GM12878 (cell line): ENCODE results near the gene LCAT. TPM values are rescaled to one million over a fixed set of nuclear protein-coding genes. Genes with fewer than 3 reads are reported as not detected.

Source experiments
- ATAC-seq: fragments of 200-7000 bp; cut with Tn5 transposase; 3 replicates; pipeline ENCODE4 v1.9.1; 2020; ENCODE audit warnings: mild to moderate bottlenecking, moderate library complexity
- BruUV-seq: library from RNA; stranded (reverse); fragments of 400-500 nt; replicated peaks from 2 replicates; lab custom pipeline; 2021; lab: Mats Ljungman, UMichigan
- CTCF ChIA-PET: fragments of 300-600 bp; sonication (Branson Sonifier 250); formaldehyde crosslinking; extraction: SDS; loops from one replicate; lab custom pipeline; 2021; ENCODE audit warnings: inconsistent platforms; lab: Yijun Ruan, JAX
- POLR2A ChIA-PET: fragments of 350-600 bp; formaldehyde crosslinking; extraction: SDS; loops from one replicate; lab custom pipeline; 2021; ENCODE audit warnings: inconsistent platforms; lab: Charles Lee
- RAD21 ChIA-PET: fragments of 300-600 bp; sonication (Branson Sonifier 250); formaldehyde crosslinking; loops from one replicate; lab custom pipeline; 2023; ENCODE audit warnings: antibody characterized with exemption; ENCODE audit not compliant: unreplicated experiment; lab: Charles Lee
- SMC1A ChIA-PET: fragments of 300-600 bp; sonication (Branson Sonifier 250); formaldehyde crosslinking; loops from one replicate; lab custom pipeline; 2023; ENCODE audit not compliant: unreplicated experiment, uncharacterized antibody; lab: Charles Lee
- DNase-seq: peaks from one replicate; pipeline ENCODE4 v3.0.0-alpha.2; 2011; ENCODE audit warnings: low read depth, low spot score
- FAIRE-seq: peaks from 3 replicates; lab custom pipeline; 2011; peaks lifted over from hg19 to GRCh38; lab: Jason Lieb, UNC
- H2AFZ ChIP-seq: 2 replicates; pipeline ENCODE4 v1.6.0; 2011; ENCODE audit warnings: low read depth, low read length, control low read depth; ENCODE audit not compliant: control insufficient read depth
- H3K27ac ChIP-seq: 2 replicates; pipeline ENCODE4 v1.5.1; 2011; ENCODE audit warnings: control low read depth; ENCODE audit not compliant: control insufficient read depth, insufficient read depth
- H3K27me3 ChIP-seq, 2 experiments: replicated peaks in 1 of 2; 2 replicates each; pipeline versions ENCODE4 v1.6.0 to v1.6.1; 2011; ENCODE audit warnings: low read length in 1 of 2; ENCODE audit not compliant: control insufficient read depth in 2 of 2, insufficient read depth in 2 of 2
- H3K36me3 ChIP-seq, 2 experiments: 2 replicates each; pipeline ENCODE4 v1.5.1; 2011; ENCODE audit warnings: low read length in 1 of 2; ENCODE audit not compliant: control insufficient read depth in 2 of 2, insufficient read depth in 2 of 2
- H3K4me1 ChIP-seq: 2 replicates; pipeline ENCODE4 v1.6.1; 2011; ENCODE audit warnings: mild to moderate bottlenecking, low read length, moderate library complexity, mixed read lengths; ENCODE audit not compliant: control insufficient read depth, insufficient read depth
- H3K4me2 ChIP-seq: 2 replicates; pipeline ENCODE4 v1.6.0; 2011; ENCODE audit warnings: control low read depth; ENCODE audit not compliant: control insufficient read depth, insufficient read depth
- H3K4me3 ChIP-seq: fragments of 200-600 bp; sonication (generic); 2 replicates; pipeline ENCODE4 v1.5.1; 2016
- H3K79me2 ChIP-seq: 2 replicates; pipeline ENCODE4 v1.6.0; 2011; ENCODE audit warnings: low read length; ENCODE audit not compliant: control insufficient read depth, insufficient read depth
- H3K9ac ChIP-seq: 2 replicates; pipeline ENCODE4 v1.8.0; 2011; ENCODE audit warnings: low read length, control low read depth, mixed read lengths; ENCODE audit not compliant: control insufficient read depth, insufficient read depth
- H3K9me3 ChIP-seq: replicated peaks from 3 replicates; pipeline ENCODE4 v1.5.1; 2011; ENCODE audit warnings: mild to moderate bottlenecking, low read length; ENCODE audit not compliant: control insufficient read depth, insufficient read depth
- H4K20me1 ChIP-seq: 2 replicates; pipeline ENCODE4 v1.6.0; 2011; ENCODE audit not compliant: control insufficient read depth, insufficient read depth
- BCL11A ChIP-seq: IDR thresholded peaks from 2 replicates; pipeline ENCODE4 v1.6.1; 2011; ENCODE audit warnings: low read depth, low read length
- GATAD2B ChIP-seq: fragments of 450-650 bp; conservative IDR thresholded peaks from 2 replicates; pipeline ENCODE4 v1.6.1; 2017; ENCODE audit warnings: low read depth, mild to moderate bottlenecking, moderate library complexity
- MYB ChIP-seq: fragments of 150-350 bp; IDR thresholded peaks from 2 replicates; pipeline ENCODE4 v1.6.1; 2014; ENCODE audit warnings: mild to moderate bottlenecking, low read depth, low read length, borderline replicate concordance
- NFXL1 ChIP-seq: fragments of 450-650 bp; IDR thresholded peaks from 2 replicates; pipeline ENCODE4 v1.6.1; 2017; ENCODE audit warnings: antibody characterized with exemption, mild to moderate bottlenecking, borderline replicate concordance
- RB1 ChIP-seq: fragments of 450-650 bp; formaldehyde crosslinking; IDR thresholded peaks from 2 replicates; pipeline ENCODE4 v1.6.1; 2017; ENCODE audit warnings: mild to moderate bottlenecking, borderline replicate concordance
- SIN3A ChIP-seq: IDR thresholded peaks from 2 replicates; pipeline ENCODE4 v1.6.1; 2012; ENCODE audit warnings: low read depth, low read length, improper control_type of control experiment
- SMAD5 ChIP-seq: IDR thresholded peaks from 2 replicates; pipeline ENCODE4 v1.6.1; 2016; ENCODE audit warnings: antibody characterized with exemption, low read depth
- SMC3 ChIP-seq: IDR thresholded peaks from 2 replicates; pipeline ENCODE4 v1.6.1; 2011; ENCODE audit warnings: low read length, improper control_type of control experiment, borderline replicate concordance
- YY1 ChIP-seq: IDR thresholded peaks from 2 replicates; pipeline ENCODE4 v1.6.1; 2011; ENCODE audit warnings: low read depth, mild to moderate bottlenecking, low read length
- ZNF274 ChIP-seq: IDR thresholded peaks from one replicate; pipeline ENCODE4 v1.8.0; 2011; ENCODE audit not compliant: insufficient read length, insufficient read depth
- ZZZ3 ChIP-seq: IDR thresholded peaks from 2 replicates; pipeline ENCODE4 v1.6.1; 2011; ENCODE audit warnings: low read depth; ENCODE audit not compliant: control insufficient read depth, insufficient read length
- WGBS: methylation state at CpG from one replicate; pipeline ENCODE4 v1.1.6; 2016; ENCODE audit warnings: low lambda C conversion rate; ENCODE audit not compliant: insufficient replicate concordance, insufficient coverage; ENCODE audit errors: missing lambda C conversion rate; 5-methylcytosine and 5-hydroxymethylcytosine counted together
- in situ Hi-C: fragments of 300-500 bp; cut with MboI; formaldehyde crosslinking; loops from 9 replicates; pipeline ENCODE4 v1.14.3; 2018; ENCODE audit warnings: mixed read lengths
- intact Hi-C: fragments of 100-400 bp; cut with micrococcal nuclease; formaldehyde crosslinking; loops from one replicate; pipeline ENCODE4 v1.14.2; 2022; ENCODE audit not compliant: unreplicated experiment
- polyA plus RNA-seq, 11 experiments: library from polyadenylated mRNA; depleted of rRNA in 4 of 11; unstranded in 6 of 11; stranded (reverse) in 5 of 11; fragments of >200 nt; fragmentation: Nextera tagmentation in 4 of 11; fragmentation: Illumina TruSeq in 1 of 11; extraction: Ambion mirVana in 4 of 11; extraction: Trizol in 1 of 11; gene quantifications; 1 replicate in 1 of 11; 2 replicates in 10 of 11; pipeline versions ENCODE4 v1.2.1 to v1.2.3, GENCODE V29; 2011 to 2016; ENCODE audit warnings: inconsistent platforms in 2 of 11, missing spikeins in 2 of 11, low read depth in 1 of 11
- total RNA-seq, 4 experiments: library from RNA; depleted of rRNA in 3 of 4; stranded (reverse); fragments of >200 nt in 3 of 4; fragmentation: Illumina TruSeq in 1 of 4; extraction: Trizol in 1 of 4; gene quantifications; 2 replicates each; pipeline versions ENCODE4 v1.2.1 to v1.2.3, GENCODE V29; 2013 to 2021
- TF ChIP-seq, protein P1 (sequence below): fragments of 450-650 bp; IDR thresholded peaks from 2 replicates; pipeline ENCODE4 v1.6.1; 2017; ENCODE audit warnings: antibody characterized with exemption, mild to moderate bottlenecking, moderate library complexity
- TF ChIP-seq, protein P2 (sequence below): IDR thresholded peaks from 2 replicates; pipeline ENCODE4 v1.6.1; 2011; ENCODE audit warnings: low read depth, low read length, improper control_type of control experiment, borderline replicate concordance
- TF ChIP-seq, protein P3 (sequence below): fragments of 450-650 bp; IDR thresholded peaks from 2 replicates; pipeline ENCODE4 v1.6.1; 2017; ENCODE audit warnings: mild to moderate bottlenecking, moderate library complexity
- TF ChIP-seq, protein P4 (sequence below): IDR thresholded peaks from 2 replicates; pipeline ENCODE4 v1.6.1; 2012; ENCODE audit warnings: low read depth, low read length, improper control_type of control experiment

LCAT gene
- total and polyA plus RNA-seq, 10 of the 15 experiments (the other 5 are each of a cell fraction or from before 2014, with no cell fraction given), result 0.61 to 11.7 (median 3.3) TPM

DNA sequence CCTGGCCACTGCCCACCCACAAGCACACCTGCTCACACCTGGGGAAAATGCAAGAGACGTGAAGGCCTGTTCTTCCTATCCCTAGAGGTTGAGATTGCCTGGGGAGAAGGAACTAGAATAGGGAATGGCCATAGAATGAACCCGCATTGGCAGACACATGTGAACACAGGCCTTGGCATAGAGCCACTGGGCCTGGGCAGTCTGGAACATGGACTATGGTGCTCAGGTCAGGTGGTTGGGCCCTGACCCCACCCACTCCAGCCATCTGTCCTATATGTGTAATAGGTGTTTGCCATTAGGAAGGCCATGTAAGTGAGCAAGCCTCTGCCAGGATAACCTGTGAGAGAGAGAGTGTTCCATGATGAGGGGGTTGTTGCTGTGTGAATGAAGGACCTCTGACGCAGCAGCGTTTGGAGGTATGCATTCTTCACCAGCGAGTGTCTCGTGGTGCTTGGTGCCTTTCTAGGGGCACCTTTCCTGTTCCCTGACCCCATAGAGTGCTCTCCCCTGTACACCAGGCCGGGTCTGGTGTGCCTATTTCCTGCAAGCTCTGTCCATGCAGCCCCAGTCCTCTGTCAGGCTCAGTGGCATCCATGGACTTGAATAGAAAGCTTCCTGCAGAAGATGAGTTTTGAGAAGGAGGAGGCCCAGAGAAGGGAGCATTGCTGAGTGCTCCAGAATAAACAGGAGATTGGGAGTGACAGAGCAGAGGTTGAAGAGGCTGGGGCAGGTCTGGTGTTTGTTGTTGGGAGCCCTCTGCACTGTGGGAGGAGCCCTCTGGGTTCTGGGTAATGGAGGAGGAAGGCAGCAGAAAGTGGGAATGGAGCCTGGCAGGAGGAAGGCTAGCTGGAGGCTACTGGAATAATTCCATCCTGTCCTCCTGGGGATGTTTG, 27.8 kb downstream of the LCAT start:
- SMC1A ChIA-PET, result no interaction called here
- WGBS, result 82% methylated on average over 7 of the region's 7 CpGs
- intact Hi-C loops, result no loop called here
- TF ChIP-seq SMC3, result no peak
- no peak for TF ChIP-seq SMAD5
- TF ChIP-seq, protein P1, sequence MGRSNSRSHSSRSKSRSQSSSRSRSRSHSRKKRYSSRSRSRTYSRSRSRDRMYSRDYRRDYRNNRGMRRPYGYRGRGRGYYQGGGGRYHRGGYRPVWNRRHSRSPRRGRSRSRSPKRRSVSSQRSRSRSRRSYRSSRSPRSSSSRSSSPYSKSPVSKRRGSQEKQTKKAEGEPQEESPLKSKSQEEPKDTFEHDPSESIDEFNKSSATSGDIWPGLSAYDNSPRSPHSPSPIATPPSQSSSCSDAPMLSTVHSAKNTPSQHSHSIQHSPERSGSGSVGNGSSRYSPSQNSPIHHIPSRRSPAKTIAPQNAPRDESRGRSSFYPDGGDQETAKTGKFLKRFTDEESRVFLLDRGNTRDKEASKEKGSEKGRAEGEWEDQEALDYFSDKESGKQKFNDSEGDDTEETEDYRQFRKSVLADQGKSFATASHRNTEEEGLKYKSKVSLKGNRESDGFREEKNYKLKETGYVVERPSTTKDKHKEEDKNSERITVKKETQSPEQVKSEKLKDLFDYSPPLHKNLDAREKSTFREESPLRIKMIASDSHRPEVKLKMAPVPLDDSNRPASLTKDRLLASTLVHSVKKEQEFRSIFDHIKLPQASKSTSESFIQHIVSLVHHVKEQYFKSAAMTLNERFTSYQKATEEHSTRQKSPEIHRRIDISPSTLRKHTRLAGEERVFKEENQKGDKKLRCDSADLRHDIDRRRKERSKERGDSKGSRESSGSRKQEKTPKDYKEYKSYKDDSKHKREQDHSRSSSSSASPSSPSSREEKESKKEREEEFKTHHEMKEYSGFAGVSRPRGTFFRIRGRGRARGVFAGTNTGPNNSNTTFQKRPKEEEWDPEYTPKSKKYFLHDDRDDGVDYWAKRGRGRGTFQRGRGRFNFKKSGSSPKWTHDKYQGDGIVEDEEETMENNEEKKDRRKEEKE, result no peak
- no peak for TF ChIP-seq MYB
- TF ChIP-seq ZZZ3, result no peak
- no peak for TF ChIP-seq RB1
- TF ChIP-seq, protein P2, sequence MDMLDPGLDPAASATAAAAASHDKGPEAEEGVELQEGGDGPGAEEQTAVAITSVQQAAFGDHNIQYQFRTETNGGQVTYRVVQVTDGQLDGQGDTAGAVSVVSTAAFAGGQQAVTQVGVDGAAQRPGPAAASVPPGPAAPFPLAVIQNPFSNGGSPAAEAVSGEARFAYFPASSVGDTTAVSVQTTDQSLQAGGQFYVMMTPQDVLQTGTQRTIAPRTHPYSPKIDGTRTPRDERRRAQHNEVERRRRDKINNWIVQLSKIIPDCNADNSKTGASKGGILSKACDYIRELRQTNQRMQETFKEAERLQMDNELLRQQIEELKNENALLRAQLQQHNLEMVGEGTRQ, result no peak
- TF ChIP-seq NFXL1, result no peak
- TF ChIP-seq YY1, result no peak
- TF ChIP-seq SIN3A, result no peak
- TF ChIP-seq, protein P3, sequence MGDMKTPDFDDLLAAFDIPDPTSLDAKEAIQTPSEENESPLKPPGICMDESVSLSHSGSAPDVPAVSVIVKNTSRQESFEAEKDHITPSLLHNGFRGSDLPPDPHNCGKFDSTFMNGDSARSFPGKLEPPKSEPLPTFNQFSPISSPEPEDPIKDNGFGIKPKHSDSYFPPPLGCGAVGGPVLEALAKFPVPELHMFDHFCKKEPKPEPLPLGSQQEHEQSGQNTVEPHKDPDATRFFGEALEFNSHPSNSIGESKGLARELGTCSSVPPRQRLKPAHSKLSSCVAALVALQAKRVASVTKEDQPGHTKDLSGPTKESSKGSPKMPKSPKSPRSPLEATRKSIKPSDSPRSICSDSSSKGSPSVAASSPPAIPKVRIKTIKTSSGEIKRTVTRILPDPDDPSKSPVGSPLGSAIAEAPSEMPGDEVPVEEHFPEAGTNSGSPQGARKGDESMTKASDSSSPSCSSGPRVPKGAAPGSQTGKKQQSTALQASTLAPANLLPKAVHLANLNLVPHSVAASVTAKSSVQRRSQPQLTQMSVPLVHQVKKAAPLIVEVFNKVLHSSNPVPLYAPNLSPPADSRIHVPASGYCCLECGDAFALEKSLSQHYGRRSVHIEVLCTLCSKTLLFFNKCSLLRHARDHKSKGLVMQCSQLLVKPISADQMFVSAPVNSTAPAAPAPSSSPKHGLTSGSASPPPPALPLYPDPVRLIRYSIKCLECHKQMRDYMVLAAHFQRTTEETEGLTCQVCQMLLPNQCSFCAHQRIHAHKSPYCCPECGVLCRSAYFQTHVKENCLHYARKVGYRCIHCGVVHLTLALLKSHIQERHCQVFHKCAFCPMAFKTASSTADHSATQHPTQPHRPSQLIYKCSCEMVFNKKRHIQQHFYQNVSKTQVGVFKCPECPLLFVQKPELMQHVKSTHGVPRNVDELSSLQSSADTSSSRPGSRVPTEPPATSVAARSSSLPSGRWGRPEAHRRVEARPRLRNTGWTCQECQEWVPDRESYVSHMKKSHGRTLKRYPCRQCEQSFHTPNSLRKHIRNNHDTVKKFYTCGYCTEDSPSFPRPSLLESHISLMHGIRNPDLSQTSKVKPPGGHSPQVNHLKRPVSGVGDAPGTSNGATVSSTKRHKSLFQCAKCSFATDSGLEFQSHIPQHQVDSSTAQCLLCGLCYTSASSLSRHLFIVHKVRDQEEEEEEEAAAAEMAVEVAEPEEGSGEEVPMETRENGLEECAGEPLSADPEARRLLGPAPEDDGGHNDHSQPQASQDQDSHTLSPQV, result no peak
- TF ChIP-seq GATAD2B, result no peak
- TF ChIP-seq, protein P4, sequence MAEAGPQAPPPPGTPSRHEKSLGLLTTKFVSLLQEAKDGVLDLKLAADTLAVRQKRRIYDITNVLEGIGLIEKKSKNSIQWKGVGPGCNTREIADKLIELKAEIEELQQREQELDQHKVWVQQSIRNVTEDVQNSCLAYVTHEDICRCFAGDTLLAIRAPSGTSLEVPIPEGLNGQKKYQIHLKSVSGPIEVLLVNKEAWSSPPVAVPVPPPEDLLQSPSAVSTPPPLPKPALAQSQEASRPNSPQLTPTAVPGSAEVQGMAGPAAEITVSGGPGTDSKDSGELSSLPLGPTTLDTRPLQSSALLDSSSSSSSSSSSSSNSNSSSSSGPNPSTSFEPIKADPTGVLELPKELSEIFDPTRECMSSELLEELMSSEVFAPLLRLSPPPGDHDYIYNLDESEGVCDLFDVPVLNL, result no peak
- no peak for TF ChIP-seq BCL11A
- no peak for TF ChIP-seq ZNF274

More for the DNA sequence above, 27.8 kb downstream of the LCAT start:
- H3K27me3 ChIP-seq, result no peaks in the 10 kb centered on the region
- H3K4me3 ChIP-seq, result no peak overlapping the region
- H2AFZ ChIP-seq, result no peak overlapping the region
- no peak for DNase-seq
- no peak overlapping the region for H3K9ac ChIP-seq
- no peak overlapping the region for H3K27ac ChIP-seq
- CTCF ChIA-PET, result interaction anchor here (1.1 kb wide), 1 partner anchor 34 kb away, joined by 3 read pairs; no protein-coding TSS in a partner anchor
- no peak overlapping the region for H3K4me2 ChIP-seq
- H3K4me1 ChIP-seq, result no peaks in the 10 kb centered on the region
- FAIRE-seq, result no peak
- H3K79me2 ChIP-seq, result no peaks in the 10 kb centered on the region
- peaks cover 0 to 3% of the 10 kb centered on the region in 2 experiments; a peak in 1 of 4 replicates for H3K36me3 ChIP-seq
- in situ Hi-C loops, result no loop called here
- no TSS peak for BruUV-seq
- no peaks in the 10 kb centered on the region; the same call in 1 of the 2 replicates for H4K20me1 ChIP-seq
- POLR2A ChIA-PET, result no interaction called here
- RAD21 ChIA-PET, result no interaction called here
- no peaks in the 10 kb centered on the region for H3K9me3 ChIP-seq
- no peak for ATAC-seq
